HG03103 (cell line): Measurements from ENCODE around the gene PCDH11X.
"Not testable (repeated sequence)": the region's sequence is repeated elsewhere in the genome, so short reads cannot be mapped to it uniquely, and the experiment has no call there.

Source experiments
- ATAC-seq: cut with Tn5 transposase; IDR thresholded peaks from one replicate; pipeline ENCODE4 v1.9.1; 2021; ENCODE audit warnings: low read depth; ENCODE audit not compliant: unreplicated experiment

Gene PCDH11X

GRCh38 chrX:91779135-91779534 is at the start of gene PCDH11X:
Gene PCDH11X (plus strand): TSS chrX:91779375. CDS start chrX:91835505, 56,130 bp downstream.
- ATAC-seq, result not testable (repeated sequence)

- not testable (repeated sequence) for ATAC-seq
Measured at GRCh38 chrX:91747446-91747845, 31.7 kb upstream of the PCDH11X start.

- not testable (repeated sequence) for ATAC-seq
Measured at GRCh38 chrX:91753022-91753421, 26.2 kb upstream of the PCDH11X start.

GRCh38 chrX:91770619-91771488 is 8.3 kb upstream of the PCDH11X start:
- peak; percentile 100 for ATAC-seq

GRCh38 chrX:91773943-91774342 is 5.2 kb upstream of the PCDH11X start:
- not testable (repeated sequence) for ATAC-seq

- not testable (repeated sequence) for ATAC-seq
Measured at GRCh38 chrX:91780008-91780407, 833 bp downstream of the PCDH11X start.

- ATAC-seq, result not testable (repeated sequence)
Measured at GRCh38 chrX:91780698-91781097, 1.5 kb downstream of the PCDH11X start.

GRCh38 chrX:91781553-91782298 is 2.6 kb downstream of the PCDH11X start:
- not testable (repeated sequence) for ATAC-seq

- not testable (repeated sequence) for ATAC-seq
Measured at GRCh38 chrX:91782825-91783224, 3.6 kb downstream of the PCDH11X start.

GRCh38 chrX:91817537-91817936 is 38.4 kb downstream of the PCDH11X start:
- ATAC-seq, result not testable (repeated sequence)

GRCh38 chrX:91825321-91825720 is 46.1 kb downstream of the PCDH11X start:
- not testable (repeated sequence) for ATAC-seq
